T47D (cell line): ENCODE data around the gene ANKH.

ENCODE experiments used
- DNase-seq, 2 experiments: peaks; one replicate each; pipeline versions ENCODE4 v3.0.0 to v3.0.0-alpha.2; 2011 to 2012; ENCODE audit warnings: low read depth in 1 of 2, low spot score in 1 of 2
- JUND ChIP-seq: IDR thresholded peaks from 2 replicates; pipeline ENCODE4 v1.6.1; 2012; ENCODE audit warnings: low read depth
- in situ Hi-C: cut with HindIII; loops from 2 replicates; pipeline ENCODE4 v1.10.0; 2016; ENCODE audit warnings: low sequenced_read_pairs, low pct_unique_long_range_greater_than_20kb

Gene ANKH

GRCh38 chr5:14659821-14660607, 211.6 kb downstream of the ANKH start:
- no peak for DNase-seq
- in situ Hi-C loops, result no loop called here
- TF ChIP-seq JUND, result no peak

DNA sequence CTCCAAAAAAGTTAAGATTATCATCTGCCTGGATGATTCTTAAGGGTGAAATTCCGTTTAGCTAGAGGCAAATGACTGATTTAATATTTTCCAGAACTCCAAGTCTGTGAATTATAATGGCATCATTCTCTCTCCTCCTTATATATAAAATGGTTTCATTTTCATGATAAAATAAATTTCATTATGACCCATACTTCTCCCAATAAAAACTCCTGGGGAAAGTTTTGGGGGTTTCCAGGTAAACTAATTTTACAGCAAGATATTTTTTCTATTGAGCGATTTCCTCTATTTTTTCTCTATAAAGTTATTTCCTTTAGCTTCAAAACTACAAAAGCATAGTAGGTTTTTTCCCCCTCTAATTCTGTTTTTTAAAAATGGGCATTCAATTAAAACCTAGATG, 214.7 kb downstream of the ANKH start:
- in situ Hi-C loops, result no loop called here
- no peak for DNase-seq
- TF ChIP-seq JUND, result no peak

DNA sequence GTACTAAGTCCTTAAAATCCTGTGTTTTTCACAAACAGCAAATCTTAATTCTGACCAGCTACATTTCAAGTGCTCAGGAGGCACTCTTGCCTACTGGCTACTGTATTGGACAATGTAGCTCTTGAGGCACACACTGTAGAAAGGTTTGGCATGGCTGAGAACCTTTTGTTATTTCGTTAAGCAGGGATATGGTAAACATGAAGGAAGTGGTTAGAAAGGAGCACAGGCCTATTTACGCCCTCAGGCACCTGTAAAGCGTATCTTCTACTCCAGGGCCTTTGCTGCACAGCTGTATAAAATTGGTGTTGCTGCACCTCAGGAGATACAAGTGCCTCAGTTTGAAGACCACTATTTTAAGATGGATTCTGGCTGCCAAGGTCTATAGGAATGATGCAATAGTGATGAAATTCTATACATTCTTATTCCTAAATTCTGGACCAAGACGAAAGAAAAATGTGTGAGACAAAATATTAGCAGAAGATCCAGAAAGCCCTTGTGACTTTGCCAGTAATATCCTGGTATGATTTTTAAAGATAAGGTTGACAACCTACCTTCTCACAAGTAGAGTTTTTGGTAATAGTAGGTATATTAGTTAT, 216.3 kb downstream of the ANKH start:
- no peak for TF ChIP-seq JUND
- in situ Hi-C loops, result no loop called here
- DNase-seq, result peak in 1 of 2 experiments; percentile 15
